GM12865 (cell line): ENCODE data around the gene ZNF397.
"Not testable (repeated sequence)": the region's sequence is repeated elsewhere in the genome, so short reads cannot be mapped to it uniquely, and the experiment has no call there.

Source experiments
- DNase-seq: peaks from one replicate; pipeline ENCODE4 v3.0.0; 2010; ENCODE audit warnings: low read depth
- H3K4me3 ChIP-seq: 2 replicates; pipeline ENCODE4 v1.5.1; 2011; ENCODE audit warnings: mild to moderate bottlenecking, low read depth, low read length, control low read depth
- CTCF ChIP-seq: IDR thresholded peaks from 2 replicates; pipeline ENCODE4 v1.5.1; 2011; ENCODE audit warnings: low read length, control low read depth, low read depth, inconsistent platforms; ENCODE audit not compliant: insufficient read depth; ENCODE audit errors: missing control alignments

ZNF397 gene

GRCh38 chr18:35203067-35203466 lies 37.8 kb upstream of the ZNF397 start:
- no peak for DNase-seq
- TF ChIP-seq CTCF = no peak
- H3K4me3 ChIP-seq = no peak overlapping the region

GRCh38 chr18:35205199-35205712 lies 35.6 kb upstream of the ZNF397 start:
- H3K4me3 ChIP-seq = no peak overlapping the region
- DNase-seq = no peak
- TF ChIP-seq CTCF = no peak

- not testable (repeated sequence) for DNase-seq, H3K4me3 ChIP-seq
Observed at GRCh38 chr18:35205746-35206458, 34.9 kb upstream of the ZNF397 start.

GRCh38 chr18:35215026-35215425 lies 25.8 kb upstream of the ZNF397 start:
- no peak for DNase-seq
- no peak for TF ChIP-seq CTCF
- no peak overlapping the region for H3K4me3 ChIP-seq

GRCh38 chr18:35216611-35217010 lies 24.2 kb upstream of the ZNF397 start:
- not testable (repeated sequence) for DNase-seq, H3K4me3 ChIP-seq

GRCh38 chr18:35219331-35219730 lies 21.5 kb upstream of the ZNF397 start:
- H3K4me3 ChIP-seq, DNase-seq: not testable (repeated sequence)

GRCh38 chr18:35220424-35220823 lies 20.4 kb upstream of the ZNF397 start:
- no peak for TF ChIP-seq CTCF

GRCh38 chr18:35223797-35224196 lies 17.0 kb upstream of the ZNF397 start:
- no peak for DNase-seq
- H3K4me3 ChIP-seq = no peak overlapping the region
- TF ChIP-seq CTCF = no peak

More at GRCh38 chr18:35220424-35220823, 20.4 kb upstream of the ZNF397 start:
- DNase-seq = no peak
- H3K4me3 ChIP-seq = no peak overlapping the region
